GM21367 (cell line): Measurements from ENCODE around the gene PXT1.
"Not testable (repeated sequence)": the region's sequence is repeated elsewhere in the genome, so short reads cannot be mapped to it uniquely, and the experiment has no call there.

ENCODE experiments used
- ATAC-seq: cut with Tn5 transposase; IDR thresholded peaks from one replicate; pipeline ENCODE4 v1.9.1; 2021; ENCODE audit not compliant: unreplicated experiment

The PXT1 gene

DNA sequence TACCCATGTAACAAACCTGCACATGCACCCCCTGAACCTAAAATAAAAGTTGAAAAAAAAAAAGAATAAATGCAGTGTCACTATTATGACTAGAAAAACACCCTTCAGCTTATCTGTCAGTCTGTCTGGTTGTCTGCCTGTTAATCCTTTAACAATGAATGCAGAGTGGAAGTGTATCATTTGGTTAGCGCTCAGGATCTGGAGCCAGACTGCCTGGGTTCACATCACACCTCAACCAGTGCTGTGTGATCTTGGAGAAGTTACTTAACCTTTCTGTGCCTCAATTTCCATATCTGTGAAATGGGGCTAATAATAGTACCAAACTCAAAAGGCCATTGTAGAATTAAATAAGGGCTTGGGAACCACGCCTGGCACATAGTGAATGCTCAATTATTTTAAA is 72.0 kb downstream of the PXT1 start:
- no peak for ATAC-seq

DNA sequence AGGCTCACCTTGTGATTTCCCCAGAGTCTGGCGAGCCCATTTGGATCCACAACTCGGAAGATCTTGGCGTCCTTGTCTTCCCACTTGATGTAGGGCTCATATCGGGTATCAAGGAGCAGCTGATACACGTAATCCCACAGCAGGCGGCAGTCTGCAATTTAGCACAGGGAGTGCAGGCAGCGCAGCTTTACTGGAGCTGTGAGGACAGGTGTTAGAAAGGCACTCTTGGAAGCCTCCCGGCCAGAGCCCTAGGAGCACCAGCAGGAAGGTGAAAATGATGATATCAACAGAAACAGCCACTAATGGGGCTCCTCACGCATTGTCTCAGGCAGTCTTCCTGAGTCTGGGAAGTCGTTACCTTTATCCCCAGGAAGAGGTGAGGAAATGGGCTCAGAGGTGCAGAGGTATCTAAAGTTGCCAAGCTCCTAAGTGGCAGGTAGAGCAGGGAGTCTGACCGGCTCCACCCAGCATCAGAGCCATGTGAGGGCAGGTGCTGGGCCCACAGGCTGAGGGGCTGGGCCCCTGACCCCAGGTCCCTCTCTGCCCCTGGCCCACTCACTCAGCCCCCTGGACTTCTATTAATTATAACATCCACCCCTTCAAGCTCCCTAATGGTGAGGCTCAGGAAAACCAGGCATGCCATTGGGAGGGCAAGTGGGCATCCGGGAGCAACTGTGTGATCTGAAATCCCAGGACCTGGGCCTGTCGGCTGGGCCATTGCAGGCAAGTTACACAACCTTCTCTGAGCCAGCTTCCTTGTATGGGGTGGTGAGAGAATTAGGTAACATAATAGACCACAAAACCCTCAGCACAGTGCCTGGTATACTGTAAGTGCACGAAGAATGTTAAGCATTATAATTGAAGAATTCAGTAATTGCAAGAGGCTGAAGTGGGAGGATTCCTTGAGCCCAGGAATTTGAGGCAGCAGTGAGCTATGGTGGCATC is 73.5 kb downstream of the PXT1 start:
- ATAC-seq = no peak

GRCh38 chr6:36368421-36368820 is 74.2 kb downstream of the PXT1 start:
- no peak for ATAC-seq

DNA sequence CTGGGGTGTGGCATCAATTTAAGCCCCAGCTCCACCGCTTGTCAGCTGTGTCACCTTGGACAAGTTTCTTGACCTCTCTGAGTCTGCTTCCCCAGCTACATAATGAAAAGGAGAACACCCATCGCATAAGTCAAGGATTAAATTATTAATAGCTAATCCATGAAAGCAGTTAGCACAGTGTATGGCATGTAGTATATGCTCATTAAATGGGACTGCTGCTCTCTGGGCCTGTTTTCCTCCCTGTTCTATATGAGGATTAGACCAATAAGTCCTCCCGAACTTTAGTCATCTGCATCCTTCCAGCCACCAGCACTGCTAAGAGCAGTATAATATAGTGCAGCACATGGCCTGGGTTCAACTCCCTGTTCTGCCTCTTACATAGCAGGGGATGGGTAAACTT is 74.9 kb downstream of the PXT1 start:
- ATAC-seq = no peak

- ATAC-seq = no peak
Observed at GRCh38 chr6:36364669-36365479, 77.8 kb downstream of the PXT1 start.

DNA sequence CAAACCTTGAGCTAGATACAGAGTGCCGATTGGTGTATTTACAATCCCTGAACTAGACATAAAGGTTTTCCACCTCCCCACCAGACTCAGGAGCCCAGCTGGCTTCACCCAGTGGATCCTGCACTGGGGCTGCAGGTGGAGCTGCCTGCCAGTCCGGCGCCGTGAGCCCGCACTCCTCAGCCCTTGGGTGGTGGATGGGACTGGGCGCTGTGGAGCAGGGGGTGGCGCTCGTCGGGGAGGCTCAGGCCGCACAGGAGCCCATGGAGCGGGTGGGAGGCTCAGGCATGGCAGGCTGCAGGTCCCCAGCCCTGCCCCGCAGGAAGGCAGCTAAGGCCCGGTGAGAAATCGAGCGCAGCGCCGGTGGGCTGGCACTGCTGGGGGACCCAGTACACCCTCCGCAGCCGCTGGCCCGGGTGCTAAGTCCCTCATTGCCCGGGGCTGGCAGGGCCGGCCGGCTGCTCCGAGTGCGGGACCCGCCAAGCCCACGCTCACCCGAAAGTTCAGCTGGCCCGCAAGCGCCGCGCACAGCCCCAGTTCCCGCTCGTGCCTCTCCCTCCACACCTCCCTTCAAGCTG is 78.5 kb downstream of the PXT1 start:
- not testable (repeated sequence) for ATAC-seq

GRCh38 chr6:36363371-36363752 is 79.3 kb downstream of the PXT1 start:
- not testable (repeated sequence) for ATAC-seq

GRCh38 chr6:36362551-36363370 is 79.9 kb downstream of the PXT1 start:
- no peak for ATAC-seq

GRCh38 chr6:36361071-36361470 is 81.6 kb downstream of the PXT1 start:
- ATAC-seq = no peak

GRCh38 chr6:36360241-36361054 is 82.2 kb downstream of the PXT1 start:
- no peak for ATAC-seq

DNA sequence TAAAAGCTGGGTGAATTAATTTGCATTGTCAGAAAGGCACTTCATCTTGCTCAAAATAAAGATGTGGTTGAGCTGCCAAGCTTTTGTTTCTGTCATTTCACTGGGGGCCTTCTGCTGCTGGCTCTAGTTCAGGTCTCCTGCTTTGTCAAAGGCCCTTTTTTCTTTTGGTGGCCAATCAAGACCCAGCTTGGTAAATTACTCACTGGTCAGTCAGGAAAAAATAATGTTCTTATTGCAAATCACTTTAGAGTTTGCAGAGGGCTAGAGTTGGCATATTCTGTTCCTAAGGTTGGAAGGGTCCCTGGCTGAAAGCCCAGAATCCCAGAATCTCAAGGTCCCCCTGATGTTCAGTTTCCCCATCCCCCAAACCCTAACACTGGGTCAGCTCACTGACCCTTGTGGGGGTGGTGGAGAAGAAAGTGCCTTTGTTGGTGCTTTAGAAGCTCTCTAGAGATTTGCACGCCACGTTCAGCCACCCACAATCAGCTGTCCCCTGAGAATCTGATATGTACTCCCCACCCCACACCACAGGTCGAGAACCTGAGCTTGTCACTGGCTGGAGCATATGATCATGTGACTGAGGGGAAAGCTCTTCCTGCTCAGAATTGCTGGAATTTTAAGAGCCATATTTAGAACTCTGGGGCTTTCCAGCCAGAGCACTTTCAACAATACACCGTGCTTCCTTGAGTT is 84.3 kb downstream of the PXT1 start:
- ATAC-seq = no peak

DNA sequence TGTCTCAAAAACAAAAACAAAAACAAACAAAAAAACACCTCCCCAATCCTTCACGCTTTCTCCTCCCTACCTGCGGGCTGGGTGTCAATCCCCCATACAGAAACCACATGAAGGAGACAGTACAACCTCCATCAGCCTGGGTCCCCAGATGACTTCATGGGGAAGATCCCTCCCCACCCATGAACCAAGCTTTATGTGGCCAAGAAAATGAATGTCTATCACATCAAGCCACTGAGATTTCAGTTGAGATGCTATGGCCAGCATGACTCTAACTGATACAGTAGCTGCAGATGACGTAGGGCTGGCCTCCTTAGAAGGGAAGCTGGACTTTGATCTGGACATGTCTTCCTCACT is 84.8 kb downstream of the PXT1 start:
- ATAC-seq = no peak

DNA sequence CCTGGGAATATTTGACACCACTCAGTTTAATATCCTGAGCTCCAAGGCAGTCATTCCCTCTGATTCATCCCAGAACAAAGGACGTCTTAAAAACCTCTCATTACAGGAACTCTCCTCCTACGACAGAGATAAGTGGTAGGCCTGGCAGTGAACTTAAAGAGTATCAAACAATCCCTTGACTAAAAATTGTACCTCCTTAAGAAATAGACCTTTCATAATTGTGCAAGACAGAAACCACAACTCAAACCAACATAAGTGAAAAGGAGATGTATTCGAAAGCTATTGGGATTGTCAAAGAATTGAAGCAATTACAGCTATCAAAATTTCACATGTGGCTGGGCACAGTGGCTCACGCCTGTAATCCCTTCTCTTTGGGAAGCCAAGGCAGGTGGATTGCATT is 86.8 kb downstream of the PXT1 start:
- no peak for ATAC-seq

DNA sequence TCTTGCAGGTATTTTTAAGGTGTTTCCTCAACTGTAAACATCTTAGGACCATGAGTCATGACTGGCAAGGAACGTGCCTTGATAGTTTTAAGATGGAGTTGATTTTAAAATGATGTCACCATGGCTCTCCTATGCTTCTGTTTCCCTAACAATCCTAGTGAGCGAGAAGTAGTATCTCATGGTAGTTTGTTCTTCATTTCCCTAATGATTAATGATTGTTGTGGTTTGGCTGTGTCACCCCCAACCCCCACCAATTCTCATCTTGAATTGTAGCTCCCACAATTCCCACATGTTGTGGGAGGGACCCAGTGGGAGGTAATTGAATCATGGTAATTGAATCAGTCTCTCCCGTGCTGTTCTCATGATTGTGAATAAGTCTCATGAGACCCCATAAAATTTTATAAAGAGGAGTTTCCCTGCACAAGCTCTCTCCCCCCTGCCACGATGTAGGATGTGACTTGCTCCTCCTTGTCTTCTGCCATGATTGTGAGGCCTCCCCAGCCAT is 89.2 kb downstream of the PXT1 start:
- ATAC-seq = no peak

- no peak for ATAC-seq
Observed at GRCh38 chr6:36352477-36353157, 90.0 kb downstream of the PXT1 start.

- ATAC-seq = no peak
Observed at GRCh38 chr6:36350681-36351571, 91.7 kb downstream of the PXT1 start.

DNA sequence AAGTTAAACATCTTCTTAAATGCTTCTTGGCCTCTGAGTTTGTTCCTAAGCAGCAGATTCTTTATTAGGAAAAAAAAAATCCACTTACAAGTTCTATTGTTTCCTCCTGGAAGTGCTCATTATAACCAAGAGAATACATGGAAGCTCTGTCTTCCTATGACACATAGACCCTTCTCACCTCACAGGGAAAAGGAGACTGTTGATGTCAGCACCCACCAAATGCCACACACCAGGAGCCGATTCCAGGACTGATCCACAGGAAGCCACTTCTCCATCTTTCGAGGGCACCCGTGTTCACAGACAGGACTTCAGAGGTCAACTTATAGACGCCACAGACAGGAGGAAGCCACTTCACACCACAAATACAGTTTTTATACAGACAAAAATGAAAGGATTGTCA is 92.6 kb downstream of the PXT1 start:
- ATAC-seq = no peak

- no peak for ATAC-seq
Observed at GRCh38 chr6:36349240-36349639, 93.4 kb downstream of the PXT1 start.
